ENCODE measurements around the gene PRR13.

GRCh38 chr12:53464685-53465418 lies 23.3 kb downstream of the PRR13 start:
- TF ChIP-seq, protein P1, sequence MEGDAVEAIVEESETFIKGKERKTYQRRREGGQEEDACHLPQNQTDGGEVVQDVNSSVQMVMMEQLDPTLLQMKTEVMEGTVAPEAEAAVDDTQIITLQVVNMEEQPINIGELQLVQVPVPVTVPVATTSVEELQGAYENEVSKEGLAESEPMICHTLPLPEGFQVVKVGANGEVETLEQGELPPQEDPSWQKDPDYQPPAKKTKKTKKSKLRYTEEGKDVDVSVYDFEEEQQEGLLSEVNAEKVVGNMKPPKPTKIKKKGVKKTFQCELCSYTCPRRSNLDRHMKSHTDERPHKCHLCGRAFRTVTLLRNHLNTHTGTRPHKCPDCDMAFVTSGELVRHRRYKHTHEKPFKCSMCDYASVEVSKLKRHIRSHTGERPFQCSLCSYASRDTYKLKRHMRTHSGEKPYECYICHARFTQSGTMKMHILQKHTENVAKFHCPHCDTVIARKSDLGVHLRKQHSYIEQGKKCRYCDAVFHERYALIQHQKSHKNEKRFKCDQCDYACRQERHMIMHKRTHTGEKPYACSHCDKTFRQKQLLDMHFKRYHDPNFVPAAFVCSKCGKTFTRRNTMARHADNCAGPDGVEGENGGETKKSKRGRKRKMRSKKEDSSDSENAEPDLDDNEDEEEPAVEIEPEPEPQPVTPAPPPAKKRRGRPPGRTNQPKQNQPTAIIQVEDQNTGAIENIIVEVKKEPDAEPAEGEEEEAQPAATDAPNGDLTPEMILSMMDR (conservative IDR thresholded peaks at IDR 0.05; ENCODE audit: low read length), result no peak
- TF ChIP-seq EZH2phosphoT487 (IDR thresholded peaks at IDR 0.05; ENCODE audit: borderline replicate concordance, low read depth, low read length), result no peak
